Measurements from ENCODE around the gene LRFN4. TPM values are rescaled to one million over a fixed set of nuclear protein-coding genes. Genes with fewer than 3 reads are reported as not detected.
A peak's percentile ranks its signal among the peaks of the same experiment; 100 is the strongest.
"Not testable (repeated sequence)": the region's sequence is repeated elsewhere in the genome, so short reads cannot be mapped to it uniquely, and the experiment has no call there.

Gene LRFN4
- total RNA-seq = 10 to 100 TPM; 24.6 to 29.8 TPM

GRCh38 chr11:66856496-66857233 is at the start of gene LRFN4:
LRFN4 (plus strand) TSS chr11:66857064; CDS start chr11:66857745, 681 bp downstream.
- H3K4me1 Mint-ChIP-seq (ENCODE audit: low read depth) = peaks cover 9% of the 10 kb centered on the region
- peak within 1 kb of the TSS; percentile 82 for H3K27ac Mint-ChIP-seq
- H3K36me3 Mint-ChIP-seq = no peaks in the 10 kb centered on the region
- CTCF ChIA-PET = interaction anchor here (0.7 to 1.6 kb wide), 6 partner anchors 10 to 179 kb away, joined by 3 to 7 read pairs (median 4); partner anchors contain the start of gene RBM4B
- peak within 1 kb of the TSS; percentile 88 for H3K4me3 Mint-ChIP-seq
- POLR2A ChIA-PET = interaction anchor here (0.6 to 3.5 kb wide), 6 partner anchors 11 to 456 kb away, joined by 3 to 59 read pairs (median 3); partner anchors contain the start of genes RCE1 and ZDHHC24
- DNase-seq = no peak
- no peaks in the 10 kb centered on the region for H3K9me3 Mint-ChIP-seq
- H3K27me3 Mint-ChIP-seq = no peaks in the 10 kb centered on the region
- intact Hi-C loops (cut with micrococcal nuclease) = loop anchor here (1.0 kb wide), 1 partner anchor 13 kb away; the partner anchor contains the start of gene RCE1

DNA sequence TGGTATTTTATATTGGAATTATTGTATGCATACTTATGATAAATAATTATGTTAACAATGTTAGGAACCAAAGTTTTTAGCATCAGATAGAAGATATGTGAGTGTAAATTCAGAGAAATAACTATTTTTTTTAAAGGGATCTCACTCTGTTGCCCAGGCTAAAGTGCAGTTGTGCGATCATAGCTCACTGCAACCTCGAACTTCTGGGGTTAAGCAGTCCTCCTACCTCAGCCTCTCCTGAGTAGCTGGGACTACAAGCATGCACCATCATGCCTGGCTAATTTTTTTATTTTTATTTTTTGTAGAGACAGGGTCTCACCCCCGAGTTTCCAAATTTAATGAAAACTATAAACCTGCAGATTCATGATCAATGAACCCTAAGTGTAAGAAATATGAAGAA is 47.3 kb upstream of the LRFN4 start:
- Mint-ChIP-seq H3K36me3 (no peaks in the 10 kb centered on the region), H3K4me3 (no peak overlapping the region), H3K27me3 (no peaks in the 10 kb centered on the region), H3K9me3 (no peaks in the 10 kb centered on the region), H3K27ac (no peak overlapping the region), H3K4me1 (ENCODE audit: low read depth) (no peaks in the 10 kb centered on the region)
- POLR2A ChIA-PET = no interaction called here
- CTCF ChIA-PET = no interaction called here
- intact Hi-C loops (cut with micrococcal nuclease) = no loop called here
- DNase-seq = no peak

- H3K27me3 Mint-ChIP-seq = no peaks in the 10 kb centered on the region
- H3K9me3 Mint-ChIP-seq = no peaks in the 10 kb centered on the region
- H3K4me1 Mint-ChIP-seq (ENCODE audit: low read depth) = peaks cover 3% of the 10 kb centered on the region
- no peak for DNase-seq
- ChIA-PET POLR2A (interaction anchor here (0.5 kb wide), 1 partner anchor 385 kb away, joined by 4 read pairs; no protein-coding TSS in a partner anchor), CTCF (no interaction called here)
- no peak overlapping the region for H3K4me3 Mint-ChIP-seq
- intact Hi-C loops (cut with micrococcal nuclease) = no loop called here
- no peaks in the 10 kb centered on the region for H3K36me3 Mint-ChIP-seq
- no peak overlapping the region for H3K27ac Mint-ChIP-seq
Measured at GRCh38 chr11:66810576-66811185, 46.2 kb upstream of the LRFN4 start.

- no peaks in the 10 kb centered on the region for H3K36me3 Mint-ChIP-seq
- CTCF ChIA-PET = interaction anchor here (1.4 kb wide), 1 partner anchor 428 kb away, joined by 3 read pairs; no protein-coding TSS in a partner anchor
- H3K27ac Mint-ChIP-seq = no peak overlapping the region
- H3K4me1 Mint-ChIP-seq (ENCODE audit: low read depth) = peaks cover 7% of the 10 kb centered on the region
- H3K4me3 Mint-ChIP-seq = no peak overlapping the region
- H3K27me3 Mint-ChIP-seq = no peaks in the 10 kb centered on the region
- intact Hi-C loops (cut with micrococcal nuclease) = no loop called here
- no peak for DNase-seq
- no peaks in the 10 kb centered on the region for H3K9me3 Mint-ChIP-seq
- POLR2A ChIA-PET = no interaction called here
Measured at GRCh38 chr11:66814678-66815077, 42.2 kb upstream of the LRFN4 start.

DNA sequence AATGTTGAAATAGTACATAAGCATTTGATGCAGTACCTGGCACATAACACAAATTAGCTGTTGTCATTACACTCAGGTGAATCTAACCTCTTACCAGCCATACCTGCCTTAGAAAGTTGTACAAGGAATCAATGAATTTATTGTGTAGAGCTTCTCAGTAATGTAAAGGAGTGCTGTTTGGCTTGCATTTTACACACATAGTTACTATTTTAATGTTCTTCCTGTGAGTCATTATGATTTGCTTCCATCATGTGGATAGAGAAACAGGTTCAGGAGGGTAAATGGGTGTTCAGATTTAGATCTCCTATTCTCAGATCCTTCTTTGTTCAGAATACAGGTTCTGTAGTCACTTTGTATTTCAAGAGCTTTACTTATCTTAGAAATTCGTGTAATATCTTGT is 41.2 kb upstream of the LRFN4 start:
- Mint-ChIP-seq H3K27ac (no peak overlapping the region), H3K36me3 (no peaks in the 10 kb centered on the region), H3K4me1 (ENCODE audit: low read depth) (peaks cover 7% of the 10 kb centered on the region), H3K27me3 (no peaks in the 10 kb centered on the region), H3K4me3 (no peak overlapping the region), H3K9me3 (no peaks in the 10 kb centered on the region)
- DNase-seq = no peak
- POLR2A ChIA-PET = no interaction called here
- intact Hi-C loops (cut with micrococcal nuclease) = no loop called here
- CTCF ChIA-PET = no interaction called here

GRCh38 chr11:66818231-66818955 is 38.5 kb upstream of the LRFN4 start:
- POLR2A ChIA-PET = no interaction called here
- H3K9me3 Mint-ChIP-seq = no peaks in the 10 kb centered on the region
- no peaks in the 10 kb centered on the region for H3K36me3 Mint-ChIP-seq
- H3K27ac Mint-ChIP-seq = no peak overlapping the region
- intact Hi-C loops (cut with micrococcal nuclease) = no loop called here
- H3K27me3 Mint-ChIP-seq = no peaks in the 10 kb centered on the region
- peaks cover 7% of the 10 kb centered on the region for H3K4me1 Mint-ChIP-seq (ENCODE audit: low read depth)
- H3K4me3 Mint-ChIP-seq = no peak overlapping the region
- no peak for DNase-seq
- CTCF ChIA-PET = interaction anchor here (0.6 kb wide), 1 partner anchor 203 kb away, joined by 3 read pairs; no protein-coding TSS in a partner anchor

DNA sequence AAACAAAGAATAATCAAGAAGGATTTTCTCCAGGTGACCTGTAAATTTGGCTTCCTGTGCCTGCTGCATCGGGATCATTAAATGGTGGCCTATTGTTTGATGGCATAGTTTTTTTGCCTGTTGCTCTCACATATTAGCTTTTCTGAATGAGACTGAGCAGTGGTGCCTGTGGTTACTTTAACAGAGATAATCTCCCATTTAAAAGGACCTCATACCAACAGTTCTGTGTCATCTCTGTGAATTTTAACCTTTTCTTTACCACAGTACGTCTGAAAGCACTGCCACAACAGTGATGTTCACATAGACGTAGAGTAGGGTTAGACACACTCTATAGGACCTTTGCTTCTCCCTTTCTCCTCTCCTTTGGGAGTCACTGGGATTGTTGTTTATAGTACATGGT is 36.5 kb upstream of the LRFN4 start:
- DNase-seq = no peak
- Mint-ChIP-seq H3K27ac (no peak overlapping the region), H3K4me3 (no peak overlapping the region), H3K4me1 (ENCODE audit: low read depth) (peaks cover 7% of the 10 kb centered on the region), H3K27me3 (no peaks in the 10 kb centered on the region), H3K9me3 (peaks cover 2% of the 10 kb centered on the region), H3K36me3 (no peaks in the 10 kb centered on the region)
- ChIA-PET CTCF (no interaction called here), POLR2A (no interaction called here)
- intact Hi-C loops (cut with micrococcal nuclease) = no loop called here

DNA sequence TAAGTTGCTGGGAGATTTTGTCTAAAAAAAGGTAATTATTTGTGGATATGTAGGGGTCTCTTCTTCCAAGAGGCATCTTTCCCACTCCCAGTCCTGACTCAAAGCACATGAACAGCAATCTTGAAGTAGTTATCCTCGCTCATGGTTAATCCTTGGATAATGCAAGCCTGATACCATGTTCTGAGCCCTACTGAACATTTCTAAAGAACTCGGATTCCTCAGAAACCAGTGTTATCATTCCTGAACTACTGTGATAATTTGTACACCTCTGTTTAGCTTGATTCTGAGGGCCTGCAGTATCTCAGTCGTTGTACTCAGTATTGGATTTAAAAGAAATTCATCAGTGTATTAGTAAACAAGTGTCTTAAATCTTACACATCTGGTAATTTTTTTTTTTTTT is 36.0 kb upstream of the LRFN4 start:
- ChIA-PET POLR2A (no interaction called here), CTCF (no interaction called here)
- Mint-ChIP-seq H3K36me3 (no peaks in the 10 kb centered on the region), H3K4me1 (ENCODE audit: low read depth) (peaks cover 2% of the 10 kb centered on the region), H3K27ac (no peak overlapping the region), H3K9me3 (peaks cover 2% of the 10 kb centered on the region), H3K4me3 (no peak overlapping the region), H3K27me3 (no peaks in the 10 kb centered on the region)
- intact Hi-C loops (cut with micrococcal nuclease) = no loop called here
- DNase-seq = no peak

DNA sequence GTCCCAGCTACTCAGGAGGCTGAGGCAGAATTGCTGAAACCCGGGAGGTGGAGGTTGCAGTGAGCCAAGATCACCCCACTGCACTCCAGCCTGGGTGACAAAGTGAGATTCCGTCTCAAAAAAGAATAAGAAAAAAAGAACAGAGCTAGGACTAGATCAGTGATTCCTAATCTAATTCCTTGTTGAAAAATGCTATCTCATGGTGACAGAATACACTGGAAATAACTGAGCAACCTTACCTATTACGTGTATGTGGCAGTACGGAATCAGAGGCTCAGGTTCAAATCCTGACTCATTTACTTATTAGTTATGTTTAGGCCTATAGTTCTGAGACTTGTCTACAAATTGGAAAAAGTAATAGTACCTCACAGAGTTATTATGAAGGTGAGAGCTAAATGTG is 33.2 kb upstream of the LRFN4 start:
- Mint-ChIP-seq H3K4me1 (ENCODE audit: low read depth) (no peaks in the 10 kb centered on the region), H3K9me3 (peaks cover 2% of the 10 kb centered on the region), H3K27me3 (no peaks in the 10 kb centered on the region), H3K27ac (no peak overlapping the region), H3K4me3 (no peak overlapping the region), H3K36me3 (no peaks in the 10 kb centered on the region)
- POLR2A ChIA-PET = interaction anchor here (1.3 kb wide), 1 partner anchor 19 kb away, joined by 3 read pairs; no protein-coding TSS in a partner anchor
- no peak for DNase-seq
- intact Hi-C loops (cut with micrococcal nuclease) = no loop called here
- CTCF ChIA-PET = interaction anchor here (1.0 kb wide), 1 partner anchor 9 kb away, joined by 3 read pairs; no protein-coding TSS in a partner anchor

DNA sequence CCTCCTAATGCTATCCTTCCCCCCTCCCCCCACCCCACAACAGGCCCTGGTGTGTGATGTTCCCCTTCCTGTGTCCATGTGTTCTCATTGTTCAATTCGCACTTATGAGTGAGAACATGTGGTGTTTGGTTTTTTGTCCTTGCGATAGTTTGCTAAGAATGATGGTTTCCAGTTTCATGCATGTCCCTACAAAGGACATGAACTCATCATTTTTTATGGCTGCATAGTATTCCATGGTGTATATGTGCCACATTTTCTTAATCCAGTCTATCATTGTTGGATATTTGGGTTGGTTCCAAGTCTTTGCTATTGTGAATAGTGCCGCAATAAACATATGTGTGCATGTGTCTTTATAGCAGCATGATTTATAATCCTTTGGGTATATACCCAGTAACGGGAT is 32.3 kb upstream of the LRFN4 start:
- H3K36me3 Mint-ChIP-seq; DNase-seq; H3K27me3 Mint-ChIP-seq; H3K9me3 Mint-ChIP-seq; H3K27ac Mint-ChIP-seq; intact Hi-C loops (cut with micrococcal nuclease); H3K4me1 Mint-ChIP-seq (ENCODE audit: low read depth); H3K4me3 Mint-ChIP-seq: not testable (repeated sequence)
- POLR2A ChIA-PET = interaction anchor here (0.7 kb wide), 1 partner anchor 306 kb away, joined by 3 read pairs; no protein-coding TSS in a partner anchor
- CTCF ChIA-PET = interaction anchor here (1.0 kb wide), 1 partner anchor 8 kb away, joined by 3 read pairs; no protein-coding TSS in a partner anchor

GRCh38 chr11:66834539-66834845 is 22.4 kb upstream of the LRFN4 start:
- CTCF ChIA-PET = interaction anchor here (0.5 to 3.4 kb wide), 22 partner anchors 8 to 361 kb away, joined by 3 to 57 read pairs (median 4); partner anchors contain the start of gene RBM4B
- Mint-ChIP-seq H3K4me1 (ENCODE audit: low read depth) (peaks cover 8% of the 10 kb centered on the region), H3K36me3 (peaks cover 3% of the 10 kb centered on the region), H3K9me3 (no peaks in the 10 kb centered on the region), H3K4me3 (no peak overlapping the region), H3K27me3 (no peaks in the 10 kb centered on the region), H3K27ac (no peak overlapping the region)
- intact Hi-C loops (cut with micrococcal nuclease) = loop anchor here (1.0 kb wide), 2 partner anchors 49 to 140 kb away; no protein-coding TSS in a partner anchor
- no peak for DNase-seq
- POLR2A ChIA-PET = interaction anchor here (1.0 kb wide), 1 partner anchor 8 kb away, joined by 3 read pairs; no protein-coding TSS in a partner anchor

- CTCF ChIA-PET = interaction anchor here (0.5 to 3.4 kb wide), 21 partner anchors 7 to 360 kb away, joined by 3 to 57 read pairs (median 3); partner anchors contain the start of gene RBM4B
- Mint-ChIP-seq H3K27ac (no peak overlapping the region), H3K4me3 (no peak overlapping the region)
Measured at GRCh38 chr11:66834943-66835342, 21.9 kb upstream of the LRFN4 start.

More at GRCh38 chr11:66834943-66835342, 21.9 kb upstream of the LRFN4 start:
- Mint-ChIP-seq H3K27me3 (no peaks in the 10 kb centered on the region), H3K4me1 (ENCODE audit: low read depth) (peaks cover 12% of the 10 kb centered on the region), H3K9me3 (no peaks in the 10 kb centered on the region), H3K36me3 (peaks cover 3% of the 10 kb centered on the region)
- DNase-seq = no peak
- intact Hi-C loops (cut with micrococcal nuclease) = loop anchor here (1.0 kb wide), 2 partner anchors 48 to 141 kb away; no protein-coding TSS in a partner anchor
- POLR2A ChIA-PET = no interaction called here

Data from activated CD4-positive, alpha-beta memory T cell treated with anti-CD3 and anti-CD28 coated beads for 36 hours (primary cell).